Stimulated activated CD4-positive, alpha-beta T cell treated with anti-CD3 and anti-CD28 coated beads, Interleukin-15, amount 100 ng/mL, for 48 hours (primary cell): ENCODE measurements around the gene MYL5.

Source experiments
- DNase-seq, 2 donors: peaks; one replicate each; pipeline ENCODE4 v3.0.0-alpha.2; 2020; ENCODE audit warnings: low read depth in 2 of 2

Gene MYL5

GRCh38 chr4:706834-707598 lies 32.7 kb downstream of the MYL5 start:
- no peak for DNase-seq

- no peak for DNase-seq
These were observed 33.7 kb downstream of the MYL5 start for GRCh38 chr4:707929-708630.

GRCh38 chr4:708631-708933 lies 34.2 kb downstream of the MYL5 start:
- DNase-seq = no peak

GRCh38 chr4:709348-709747 lies 35.0 kb downstream of the MYL5 start:
- no peak for DNase-seq

- DNase-seq = no peak
These were observed 35.8 kb downstream of the MYL5 start for GRCh38 chr4:710116-710515.

- DNase-seq = no peak
These were observed 36.6 kb downstream of the MYL5 start for GRCh38 chr4:710916-711315.

- DNase-seq = no peak
These were observed 37.8 kb downstream of the MYL5 start for GRCh38 chr4:712093-712492.

GRCh38 chr4:712916-713632 lies 38.7 kb downstream of the MYL5 start:
- no peak for DNase-seq

- no peak for DNase-seq
These were observed 39.7 kb downstream of the MYL5 start for GRCh38 chr4:714087-714486.

GRCh38 chr4:717601-718320 lies 43.4 kb downstream of the MYL5 start:
- DNase-seq = no peak

- DNase-seq = no peak
These were observed 44.1 kb downstream of the MYL5 start for GRCh38 chr4:718460-718859.

GRCh38 chr4:720111-720860 lies 45.9 kb downstream of the MYL5 start:
- DNase-seq = no peak

GRCh38 chr4:721261-722168 lies 47.2 kb downstream of the MYL5 start:
- no peak for DNase-seq

- no peak for DNase-seq
These were observed 47.9 kb downstream of the MYL5 start for GRCh38 chr4:722169-722725.

GRCh38 chr4:722851-723360 lies 48.6 kb downstream of the MYL5 start:
- DNase-seq = no peak

- DNase-seq = no peak
These were observed 49.6 kb downstream of the MYL5 start for GRCh38 chr4:723751-724530.

GRCh38 chr4:725391-726234 lies 51.3 kb downstream of the MYL5 start:
- DNase-seq = no peak

- DNase-seq = no peak
These were observed 52.0 kb downstream of the MYL5 start for GRCh38 chr4:726235-726787.
